ENCODE results near the gene LY6G6C.

DNA sequence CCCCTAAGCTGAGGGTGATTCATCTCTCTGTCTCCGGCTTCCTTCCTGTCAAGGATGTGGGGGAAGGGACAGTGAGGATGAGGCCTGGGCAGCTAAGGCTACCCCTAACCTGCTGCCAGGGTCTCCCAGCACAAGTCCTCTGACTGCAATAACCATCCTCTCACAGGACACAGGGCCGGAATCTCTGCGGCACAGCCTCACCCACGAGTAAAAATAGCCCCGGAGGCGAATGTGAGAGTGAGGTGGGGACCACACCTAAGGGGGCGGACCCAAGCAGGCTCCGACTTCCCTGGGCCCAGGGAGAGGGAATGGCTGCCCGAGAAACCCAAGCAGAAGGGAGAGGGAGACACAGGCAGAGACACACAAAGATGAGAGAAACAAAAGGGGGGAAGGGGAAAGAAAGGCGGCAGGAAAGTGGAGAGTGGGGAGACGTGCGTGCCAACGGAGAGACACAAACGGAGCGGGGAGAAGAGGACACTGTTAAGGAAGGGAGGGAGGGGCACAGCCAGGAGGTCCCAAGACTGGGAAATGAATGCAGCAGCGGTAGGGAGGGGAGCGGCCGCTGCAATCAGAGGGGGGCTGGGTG, 13.4 kb upstream of the LY6G6C start:
- no peak for TF ChIP-seq EZH2 (IDR thresholded peaks at IDR 0.05; ENCODE audit: borderline replicate concordance, insufficient read depth, low read depth, low read length, poor library complexity, severe bottlenecking)
- TF ChIP-seq CTCF (IDR thresholded peaks at IDR 0.05) = no peak
